ENCODE measurements around the gene ANO9.

- no peak for TF ChIP-seq CTCF (IDR thresholded peaks at IDR 0.05 in 8 of 11, conservative IDR thresholded peaks at IDR 0.05 in 3 of 11)
- no peak for TF ChIP-seq POLR2A (IDR thresholded peaks at IDR 0.05)
- TF ChIP-seq POLR2AphosphoS5 (IDR thresholded peaks at IDR 0.05) = no peak
These were observed 15.0 kb downstream of the ANO9 start for GRCh38 chr11:426851-427250.

All from spleen (tissue), 7 donors.